ENCODE results near the gene NR2F2.

The NR2F2 gene

GRCh38 chr15:96349857-96350720 is 19.6 kb downstream of the NR2F2 start:
- no peak for TF ChIP-seq CTCF (IDR thresholded peaks at IDR 0.05; ENCODE audit: low read depth, low read length, poor library complexity, severe bottlenecking)
- TF ChIP-seq EZH2phosphoT487 (IDR thresholded peaks at IDR 0.05; ENCODE audit: borderline replicate concordance, low read length), result no peak
- Histone ChIP-seq H3K4me2 (ENCODE audit: low read length) (no peak overlapping the region), H3K9me2 (replicated peaks; ENCODE audit: control insufficient read depth, low read length) (no peaks in the 10 kb centered on the region), H3K79me2 (ENCODE audit: control insufficient read depth, low read length) (no peaks in the 10 kb centered on the region), H4K20me1 (ENCODE audit: control insufficient read depth, insufficient read depth, low read depth, low read length) (no peaks in the 10 kb centered on the region), H3K36me3 (ENCODE audit: control insufficient read depth, low read length) (no peaks in the 10 kb centered on the region), H3K4me3 (ENCODE audit: low read length) (no peak overlapping the region), H3K9me3 (ENCODE audit: control insufficient read depth, insufficient read depth, low read length) (no peaks in the 10 kb centered on the region; the same call in 1 of the 2 replicates), H3K27ac (ENCODE audit: low read depth, low read length) (no peak overlapping the region), H3F3A (ENCODE audit: control insufficient read depth, insufficient read depth) (no peaks in the 10 kb centered on the region), H3K27me3 (ENCODE audit: control insufficient read depth, low read length) (no peaks in the 10 kb centered on the region), H3K4me1 (ENCODE audit: control insufficient read depth, low read length) (no peaks in the 10 kb centered on the region)

GRCh38 chr15:96350934-96351724 is 20.6 kb downstream of the NR2F2 start:
- Histone ChIP-seq H4K20me1 (ENCODE audit: control insufficient read depth, insufficient read depth, low read depth, low read length) (no peaks in the 10 kb centered on the region), H3K4me1 (ENCODE audit: control insufficient read depth, low read length) (no peaks in the 10 kb centered on the region), H3K9me2 (replicated peaks; ENCODE audit: control insufficient read depth, low read length) (no peaks in the 10 kb centered on the region), H3K79me2 (ENCODE audit: control insufficient read depth, low read length) (no peaks in the 10 kb centered on the region), H3F3A (ENCODE audit: control insufficient read depth, insufficient read depth) (no peaks in the 10 kb centered on the region), H3K4me2 (ENCODE audit: low read length) (no peak overlapping the region), H3K4me3 (ENCODE audit: low read length) (no peak overlapping the region), H3K9me3 (ENCODE audit: control insufficient read depth, insufficient read depth, low read length) (no peaks in the 10 kb centered on the region; the same call in 1 of the 2 replicates), H3K27me3 (ENCODE audit: control insufficient read depth, low read length) (peaks cover 2% of the 10 kb centered on the region; the same call in 1 of the 2 replicates), H3K36me3 (ENCODE audit: control insufficient read depth, low read length) (no peaks in the 10 kb centered on the region), H3K27ac (ENCODE audit: low read depth, low read length) (no peak overlapping the region)
- TF ChIP-seq CTCF (IDR thresholded peaks at IDR 0.05; ENCODE audit: low read depth, low read length, poor library complexity, severe bottlenecking) (no peak), EZH2phosphoT487 (IDR thresholded peaks at IDR 0.05; ENCODE audit: borderline replicate concordance, low read length) (no peak)

GRCh38 chr15:96351761-96352603 is 21.5 kb downstream of the NR2F2 start:
- H3K4me1 ChIP-seq (ENCODE audit: control insufficient read depth, low read length), result peaks cover 4% of the 10 kb centered on the region; the same call in 1 of the 2 replicates
- TF ChIP-seq EZH2phosphoT487 (IDR thresholded peaks at IDR 0.05; ENCODE audit: borderline replicate concordance, low read length) (no peak), CTCF (IDR thresholded peaks at IDR 0.05; ENCODE audit: low read depth, low read length, poor library complexity, severe bottlenecking) (no peak)
- no peak overlapping the region for H3K4me3 ChIP-seq (ENCODE audit: low read length)
- no peaks in the 10 kb centered on the region for H3K36me3 ChIP-seq (ENCODE audit: control insufficient read depth, low read length)
- H3K9me3 ChIP-seq (ENCODE audit: control insufficient read depth, insufficient read depth, low read length), result no peaks in the 10 kb centered on the region; the same call in 1 of the 2 replicates
- H3K27ac ChIP-seq (ENCODE audit: low read depth, low read length), result no peak overlapping the region
- H4K20me1 ChIP-seq (ENCODE audit: control insufficient read depth, insufficient read depth, low read depth, low read length), result no peaks in the 10 kb centered on the region
- no peaks in the 10 kb centered on the region for H3F3A ChIP-seq (ENCODE audit: control insufficient read depth, insufficient read depth)
- peaks cover 8% of the 10 kb centered on the region for H3K27me3 ChIP-seq (ENCODE audit: control insufficient read depth, low read length)
- no peaks in the 10 kb centered on the region for H3K79me2 ChIP-seq (ENCODE audit: control insufficient read depth, low read length)
- H3K9me2 ChIP-seq (replicated peaks; ENCODE audit: control insufficient read depth, low read length), result no peaks in the 10 kb centered on the region
- no peak overlapping the region for H3K4me2 ChIP-seq (ENCODE audit: low read length)
